HG03575 (cell line): Measurements from ENCODE around the gene OPN1MW3.

Source experiments
- ATAC-seq: cut with Tn5 transposase; IDR thresholded peaks from one replicate; pipeline ENCODE4 v1.9.1; 2021; ENCODE audit not compliant: unreplicated experiment, insufficient number of reproducible peaks, low FRiP score; ENCODE audit errors: extremely low read depth

The OPN1MW3 gene

DNA sequence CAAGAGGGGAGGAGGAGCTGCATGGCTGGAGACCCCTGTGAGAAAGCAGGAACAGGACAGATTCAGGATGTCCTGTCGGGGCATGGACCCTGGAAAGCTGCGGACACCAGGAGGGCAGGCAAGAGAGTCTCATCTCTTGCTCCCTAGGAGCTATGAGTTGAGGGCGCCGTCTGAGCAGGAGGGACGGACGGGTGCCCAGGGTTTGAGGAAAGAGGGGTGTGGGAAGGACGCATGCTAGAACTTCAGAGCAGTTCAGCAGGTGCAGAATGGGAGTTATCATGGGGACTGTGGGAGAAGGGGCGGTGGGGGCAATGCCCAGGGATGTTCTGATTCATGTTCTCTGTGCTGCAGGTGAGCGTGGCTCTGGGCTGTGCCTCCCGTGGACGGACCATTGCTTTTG, 63.0 kb downstream of the OPN1MW3 start:
- no peak for ATAC-seq
